GM23338 (cell line): ENCODE measurements around the gene TMEM255B. TPM values are rescaled to one million over a fixed set of nuclear protein-coding genes. Genes with fewer than 3 reads are reported as not detected.

Experiments
- ATAC-seq: fragments of 200-7000 bp; cut with Tn5 transposase; 3 replicates; pipeline ENCODE4 v1.9.1; 2020
- DNase-seq: peaks from one replicate; pipeline ENCODE4 v3.0.0-alpha.2; 2015; ENCODE audit warnings: low spot score
- H2AFZ ChIP-seq: fragments of 200-600 bp; sonication (generic); 2 replicates; pipeline ENCODE4 v1.8.0; 2016; ENCODE audit warnings: antibody characterized with exemption, mild to moderate bottlenecking, moderate library complexity
- H3F3A ChIP-seq: fragments of 200-600 bp; sonication (generic); replicated peaks from 2 replicates; pipeline ENCODE4 v1.8.0; 2017; ENCODE audit warnings: antibody characterized with exemption, mixed run types, low read depth
- H3K27ac ChIP-seq: fragments of 200-600 bp; sonication (generic); 2 replicates; pipeline ENCODE4 v1.6.1; 2016; ENCODE audit warnings: low read depth
- H3K27me3 ChIP-seq: fragments of 200-600 bp; sonication (generic); 2 replicates; pipeline ENCODE4 v1.8.0; 2016; ENCODE audit warnings: mild to moderate bottlenecking, mixed run types, moderate library complexity; ENCODE audit not compliant: insufficient read depth
- H3K36me3 ChIP-seq: fragments of 200-600 bp; sonication (generic); 2 replicates; pipeline ENCODE4 v1.8.0; 2016; ENCODE audit warnings: mild to moderate bottlenecking; ENCODE audit not compliant: insufficient read depth
- H3K4me1 ChIP-seq: fragments of 200-600 bp; sonication (generic); 2 replicates; pipeline ENCODE4 v1.8.0; 2016; ENCODE audit warnings: mild to moderate bottlenecking, moderate library complexity; ENCODE audit not compliant: insufficient read depth
- H3K4me2 ChIP-seq: fragments of 200-600 bp; sonication (generic); 2 replicates; pipeline ENCODE4 v1.7.1; 2017; ENCODE audit warnings: mixed run types
- H3K4me3 ChIP-seq: fragments of 200-600 bp; sonication (generic); 2 replicates; pipeline ENCODE4 v1.6.1; 2016; ENCODE audit warnings: mixed run types
- H3K79me2 ChIP-seq: fragments of 200-600 bp; sonication (generic); replicated peaks from 2 replicates; pipeline ENCODE4 v1.8.0; 2017; ENCODE audit warnings: mild to moderate bottlenecking; ENCODE audit not compliant: insufficient read depth
- H3K9me2 ChIP-seq: fragments of 200-600 bp; sonication (generic); 2 replicates; pipeline ENCODE4 v1.8.0; 2017; ENCODE audit not compliant: insufficient read depth
- H4K20me1 ChIP-seq: fragments of 200-600 bp; sonication (generic); replicated peaks from 2 replicates; pipeline ENCODE4 v1.8.0; 2017; ENCODE audit warnings: mild to moderate bottlenecking; ENCODE audit not compliant: insufficient read depth
- H3K27ac Mint-ChIP-seq: 2 replicates; pipeline ENCODE4 v1.8.0; 2020; ENCODE audit warnings: inconsistent platforms, mild to moderate bottlenecking, moderate library complexity, mixed read lengths
- H3K27me3 Mint-ChIP-seq: 3 replicates; pipeline ENCODE4 v1.8.0; 2022; ENCODE audit warnings: low read depth, mild to moderate bottlenecking, moderate library complexity, mixed read lengths, inconsistent platforms; ENCODE audit not compliant: insufficient read depth, poor library complexity
- H3K36me3 Mint-ChIP-seq: 3 replicates; pipeline ENCODE4 v1.8.0; 2021; ENCODE audit warnings: low read depth, mild to moderate bottlenecking, inconsistent platforms, moderate library complexity, mixed read lengths
- H3K4me1 Mint-ChIP-seq: 3 replicates; pipeline ENCODE4 v1.8.0; 2020; ENCODE audit warnings: mild to moderate bottlenecking, inconsistent platforms, mixed read lengths
- H3K4me3 Mint-ChIP-seq: 3 replicates; pipeline ENCODE4 v1.8.0; 2021; ENCODE audit warnings: moderate library complexity, mild to moderate bottlenecking, inconsistent platforms, mixed read lengths
- H3K9me3 Mint-ChIP-seq: 3 replicates; pipeline ENCODE4 v1.8.0; 2020; ENCODE audit warnings: moderate library complexity, mild to moderate bottlenecking, inconsistent platforms, mixed read lengths
- CREB1 ChIP-seq: fragments of 250-450 bp; sonication (Bioruptor Pico); IDR thresholded peaks from 2 replicates; pipeline ENCODE4 v1.5.0; 2020; ENCODE audit warnings: low read depth, mild to moderate bottlenecking, moderate library complexity
- CTCF ChIP-seq, 2 experiments: fragments of 200-600 bp in 1 of 2; sonication (generic) in 1 of 2; conservative IDR thresholded peaks; 2 replicates each; pipeline versions ENCODE4 v1.5.1 to v1.6.1; 2016 to 2017; ENCODE audit warnings: antibody characterized with exemption in 2 of 2, low read depth in 2 of 2, mild to moderate bottlenecking in 2 of 2, moderate library complexity in 1 of 2
- ETS1 ChIP-seq: IDR thresholded peaks from 2 replicates; pipeline ENCODE4 v1.6.1; 2016; ENCODE audit warnings: antibody characterized with exemption
- EZH2 ChIP-seq: fragments of 200-600 bp; sonication (generic); IDR thresholded peaks from one replicate; pipeline ENCODE4 v1.8.0; 2017; ENCODE audit warnings: antibody characterized with exemption, mild to moderate bottlenecking, low read depth; ENCODE audit not compliant: unreplicated experiment
- EZH2phosphoT487 ChIP-seq: fragments of 200-600 bp; sonication (generic); IDR thresholded peaks from one replicate; pipeline ENCODE4 v1.8.1; 2018; ENCODE audit warnings: antibody characterized with exemption; ENCODE audit not compliant: unreplicated experiment
- STAT1 ChIP-seq: IDR thresholded peaks from one replicate; pipeline ENCODE4 v1.6.1; 2016; ENCODE audit warnings: antibody characterized with exemption; ENCODE audit not compliant: unreplicated experiment
- ZNF114 ChIP-seq: fragments of 250-450 bp; sonication (Bioruptor Pico); IDR thresholded peaks from 2 replicates; pipeline ENCODE4 v1.5.0; 2020; ENCODE audit warnings: mild to moderate bottlenecking, moderate library complexity
- ZNF331 ChIP-seq: fragments of 250-450 bp; sonication (Bioruptor Pico); IDR thresholded peaks from 2 replicates; pipeline ENCODE4 v1.5.0; 2020; ENCODE audit warnings: low read depth, mild to moderate bottlenecking, moderate library complexity
- polyA plus RNA-seq: library from polyadenylated mRNA; unstranded; fragments of >200 nt; fragmentation: Nextera tagmentation; extraction: Ambion mirVana; gene quantifications from 2 replicates; pipeline ENCODE4 v1.2.1, GENCODE V29; 2016
- total RNA-seq: library from RNA; depleted of rRNA; stranded (reverse); fragments of >200 nt; shearing (Covaris generic); gene quantifications from 2 replicates; pipeline ENCODE4 v1.2.3, GENCODE V29; 2014

TMEM255B gene
- total and polyA plus RNA-seq, 2 experiments from 2014 or later: 0.69 to 4.4 TPM

DNA sequence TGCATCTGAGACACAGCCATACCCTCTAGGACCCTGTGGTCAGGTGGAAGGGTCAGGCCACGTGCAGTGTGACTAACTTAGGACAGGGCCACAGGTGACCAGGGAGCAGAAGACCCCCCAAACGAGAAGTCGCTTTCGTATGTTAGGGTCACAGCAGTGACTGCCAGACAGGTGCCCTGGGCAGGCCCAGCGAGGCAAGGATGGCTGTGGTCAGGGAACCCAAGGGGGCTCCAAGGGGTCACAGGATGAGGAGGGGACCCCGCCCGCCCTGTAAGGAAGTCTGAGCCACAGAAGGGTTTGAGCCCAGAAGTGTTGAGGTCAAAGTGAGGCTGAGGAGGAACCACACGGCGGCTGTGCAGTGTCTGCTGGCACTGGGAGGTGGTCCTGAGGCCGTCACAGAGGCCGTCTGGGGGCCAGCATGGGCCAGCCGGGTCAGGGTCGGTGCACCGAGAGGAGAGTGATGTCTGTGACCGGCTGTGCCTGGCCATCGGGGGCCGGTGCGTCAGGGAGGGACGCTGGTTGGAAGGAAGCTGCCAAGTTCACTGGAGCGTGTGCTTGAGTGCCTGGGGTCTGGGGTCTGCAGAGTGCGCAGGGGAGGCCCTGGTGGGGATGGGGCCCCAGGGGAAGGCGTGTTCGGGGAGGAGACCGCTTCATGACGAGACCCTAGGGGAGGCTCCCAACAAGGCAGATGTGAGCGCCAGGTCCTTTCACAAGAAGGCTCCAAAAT, 24.8 kb upstream of the TMEM255B start:
- Mint-ChIP-seq H3K4me3 (no peak overlapping the region), H3K27me3 (peaks cover 20% of the 10 kb centered on the region), H3K27ac (no peak overlapping the region), H3K4me1 (no peaks in the 10 kb centered on the region), H3K9me3 (peaks cover 25% of the 10 kb centered on the region), H3K36me3 (peaks cover 6% of the 10 kb centered on the region; the same call in 1 of the 3 replicates)
- Histone ChIP-seq H2AFZ (no peak overlapping the region), H3K36me3 (no peaks in the 10 kb centered on the region), H3K79me2 (no peaks in the 10 kb centered on the region), H3F3A (peaks cover 13% of the 10 kb centered on the region), H3K4me2 (no peak overlapping the region), H3K9me2 (no peaks in the 10 kb centered on the region), H3K27ac (no peak overlapping the region), H4K20me1 (no peaks in the 10 kb centered on the region), H3K4me3 (no peak overlapping the region), H3K27me3 (no peaks in the 10 kb centered on the region), H3K4me1 (no peaks in the 10 kb centered on the region)
- TF ChIP-seq EZH2phosphoT487 (no peak), EZH2 (no peak), ZNF114 (CRISPR knock-in tag) (no peak), STAT1 (no peak)
- ATAC-seq: no peak
- DNase-seq: no peak

GRCh38 chr13:113734826-113735125, 24.2 kb upstream of the TMEM255B start:
- no peak overlapping the region for H3K4me3 ChIP-seq
- Mint-ChIP-seq H3K36me3 (peaks cover 6% of the 10 kb centered on the region; the same call in 1 of the 3 replicates), H3K27ac (no peak overlapping the region), H3K27me3 (peaks cover 20% of the 10 kb centered on the region), H3K4me3 (no peak overlapping the region), H3K4me1 (no peaks in the 10 kb centered on the region), H3K9me3 (peaks cover 25% of the 10 kb centered on the region)
- no peaks in the 10 kb centered on the region for H3K9me2 ChIP-seq
- H3K36me3 ChIP-seq: no peaks in the 10 kb centered on the region
- H3F3A ChIP-seq: peaks cover 13% of the 10 kb centered on the region
- H4K20me1 ChIP-seq: no peaks in the 10 kb centered on the region
- H3K4me1 ChIP-seq: no peaks in the 10 kb centered on the region
- no peak for ATAC-seq
- H2AFZ ChIP-seq: no peak overlapping the region
- no peak overlapping the region for H3K27ac ChIP-seq
- no peaks in the 10 kb centered on the region for H3K27me3 ChIP-seq
- TF ChIP-seq EZH2phosphoT487: no peak
- H3K79me2 ChIP-seq: no peaks in the 10 kb centered on the region
- H3K4me2 ChIP-seq: no peak overlapping the region
- DNase-seq: no peak

DNA sequence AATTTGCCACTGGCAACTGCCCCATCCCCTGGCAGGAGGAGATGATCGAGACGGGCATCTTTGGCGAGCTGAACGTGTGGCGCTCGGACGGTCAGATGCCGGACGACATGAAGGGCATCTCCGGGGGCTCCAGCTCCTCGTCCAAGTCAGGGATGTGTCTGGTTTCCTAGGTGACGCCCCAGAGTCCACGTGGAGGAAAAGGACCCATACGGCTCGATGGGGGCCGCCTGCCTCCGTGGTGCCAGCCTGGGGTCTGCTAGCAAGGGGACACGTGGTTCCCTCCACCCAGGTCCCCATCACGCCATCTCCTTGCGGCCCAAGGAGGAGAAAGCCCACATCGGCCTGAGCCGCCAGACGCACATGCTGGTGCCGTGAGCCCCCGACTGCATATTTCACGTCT, 23.8 kb upstream of the TMEM255B start:
- H3K9me3 Mint-ChIP-seq: peaks cover 25% of the 10 kb centered on the region
- H3K36me3 Mint-ChIP-seq: peaks cover 6% of the 10 kb centered on the region; the same call in 1 of the 3 replicates
- Histone ChIP-seq H4K20me1 (no peaks in the 10 kb centered on the region), H3K27me3 (no peaks in the 10 kb centered on the region), H3K36me3 (no peaks in the 10 kb centered on the region), H3K4me2 (no peak overlapping the region), H3K9me2 (no peaks in the 10 kb centered on the region), H3K4me3 (no peak overlapping the region), H3K4me1 (no peaks in the 10 kb centered on the region), H3K27ac (no peak overlapping the region), H2AFZ (no peak overlapping the region), H3K79me2 (no peaks in the 10 kb centered on the region), H3F3A (peaks cover 13% of the 10 kb centered on the region)
- H3K4me1 Mint-ChIP-seq: no peaks in the 10 kb centered on the region
- no peak for DNase-seq
- ATAC-seq: no peak
- H3K27ac Mint-ChIP-seq: no peak overlapping the region
- H3K27me3 Mint-ChIP-seq: peaks cover 20% of the 10 kb centered on the region
- no peak overlapping the region for H3K4me3 Mint-ChIP-seq
- TF ChIP-seq STAT1 (no peak), ZNF114 (CRISPR knock-in tag) (no peak), ZNF331 (no peak), CREB1 (CRISPR knock-in tag) (no peak), CTCF (conservative IDR thresholded peaks at IDR 0.05; ENCODE audit: low read depth in 2 of 2) (no peak), ETS1 (no peak)
